GM12864 (cell line): Measurements from ENCODE around the gene LELP1.

ENCODE experiments used
- DNase-seq: peaks from one replicate; pipeline ENCODE4 v3.0.0-alpha.2; 2011; ENCODE audit warnings: low read depth
- H3K4me3 ChIP-seq: 2 replicates; pipeline ENCODE4 v1.5.1; 2011; ENCODE audit warnings: mild to moderate bottlenecking, low read depth, low read length, control low read depth
- CTCF ChIP-seq: IDR thresholded peaks from 2 replicates; pipeline ENCODE4 v1.5.1; 2011; ENCODE audit warnings: low read depth, mild to moderate bottlenecking, moderate library complexity, low read length, control low read depth, inconsistent platforms; ENCODE audit errors: missing control alignments

The LELP1 gene

GRCh38 chr1:153251562-153251961 is 48.3 kb downstream of the LELP1 start:
- no peak overlapping the region for H3K4me3 ChIP-seq
- no peak for DNase-seq
- no peak for TF ChIP-seq CTCF

GRCh38 chr1:153251988-153252387 is 48.8 kb downstream of the LELP1 start:
- DNase-seq = no peak
- H3K4me3 ChIP-seq = no peak overlapping the region
- no peak for TF ChIP-seq CTCF

GRCh38 chr1:153253076-153253475 is 49.8 kb downstream of the LELP1 start:
- DNase-seq = no peak
- H3K4me3 ChIP-seq = no peak overlapping the region
- TF ChIP-seq CTCF = no peak

GRCh38 chr1:153253693-153254092 is 50.5 kb downstream of the LELP1 start:
- DNase-seq = no peak
- TF ChIP-seq CTCF = no peak
- H3K4me3 ChIP-seq = no peak overlapping the region
